CD4-positive, alpha-beta memory T cell (primary cell): ENCODE results near the gene CACNA2D4. TPM values are rescaled to one million over a fixed set of nuclear protein-coding genes. Genes with fewer than 3 reads are reported as not detected.
A peak's percentile ranks its signal among the peaks of the same experiment; 100 is the strongest.

Source experiments
- CTCF ChIA-PET: fragments of 350-600 bp; sonication (Branson Sonifier 250); formaldehyde crosslinking; loops from one replicate; lab custom pipeline; 2021; ENCODE audit warnings: inconsistent platforms; ENCODE audit not compliant: partially characterized antibody; lab: Charles Lee
- POLR2A ChIA-PET: fragments of 350-600 bp; sonication (Branson Sonifier 250); formaldehyde crosslinking; loops from one replicate; lab custom pipeline; 2021; ENCODE audit not compliant: partially characterized antibody; lab: Charles Lee
- DNase-seq, 5 donors: peaks; one replicate each; pipeline versions ENCODE4 v3.0.0 to v3.0.0-alpha.2; 2020 to 2022; ENCODE audit warnings: mixed read lengths in 1 of 5
- H3K27ac ChIP-seq: one replicate; pipeline ENCODE4 v1.7.0; 2013; ENCODE audit warnings: low read depth, low read length
- H3K27me3 ChIP-seq: 2 replicates; pipeline ENCODE4 v1.7.0; 2013; ENCODE audit warnings: mild to moderate bottlenecking, low read length, moderate library complexity; ENCODE audit not compliant: insufficient read depth
- H3K36me3 ChIP-seq: 2 replicates; pipeline ENCODE4 v1.7.0; 2013; ENCODE audit warnings: mild to moderate bottlenecking, low read length, moderate library complexity; ENCODE audit not compliant: insufficient read depth
- H3K4me1 ChIP-seq: 2 replicates; pipeline ENCODE4 v1.7.0; 2013; ENCODE audit warnings: mild to moderate bottlenecking, low read length, moderate library complexity; ENCODE audit not compliant: insufficient read depth
- H3K4me3 ChIP-seq, 2 donors: one replicate each; pipeline ENCODE4 v1.7.0; 2013; ENCODE audit warnings: low read length in 2 of 2, mild to moderate bottlenecking in 1 of 2
- H3K9me3 ChIP-seq, 2 donors: one replicate each; pipeline ENCODE4 v1.7.0; 2013; ENCODE audit warnings: low read length in 2 of 2, control low read depth in 1 of 2; ENCODE audit not compliant: control insufficient read depth in 1 of 2
- H3K27ac Mint-ChIP-seq, 7 donors: one replicate each; pipeline ENCODE4 v1.8.0; 2020 to 2021; ENCODE audit warnings: mixed read lengths in 7 of 7, mild to moderate bottlenecking in 6 of 7, inconsistent platforms in 3 of 7, moderate library complexity in 3 of 7
- H3K27me3 Mint-ChIP-seq, 2 donors: one replicate each; pipeline ENCODE4 v1.8.0; 2020 to 2021; ENCODE audit warnings: mixed read lengths in 2 of 2
- H3K36me3 Mint-ChIP-seq, 2 donors: one replicate each; pipeline ENCODE4 v1.8.0; 2020 to 2021; ENCODE audit warnings: mixed read lengths in 2 of 2, inconsistent platforms in 1 of 2, mild to moderate bottlenecking in 1 of 2
- H3K4me1 Mint-ChIP-seq, 4 donors: one replicate each; pipeline ENCODE4 v1.8.0; 2020 to 2021; ENCODE audit warnings: mixed read lengths in 4 of 4, mild to moderate bottlenecking in 1 of 4
- H3K4me3 Mint-ChIP-seq, 8 donors: one replicate each; pipeline ENCODE4 v1.8.0; 2020 to 2021; ENCODE audit warnings: mixed read lengths in 8 of 8, mild to moderate bottlenecking in 7 of 8, moderate library complexity in 6 of 8, inconsistent platforms in 3 of 8
- H3K9me3 Mint-ChIP-seq, 8 donors: one replicate each; pipeline ENCODE4 v1.8.0; 2020 to 2021; ENCODE audit warnings: mixed read lengths in 8 of 8, mild to moderate bottlenecking in 5 of 8, inconsistent platforms in 3 of 8, moderate library complexity in 1 of 8
- intact Hi-C: fragments of 100-400 bp; cut with micrococcal nuclease; formaldehyde crosslinking; loops from one replicate; pipeline ENCODE4 v1.15.1; 2023
- polyA plus RNA-seq, 2 donors: library from polyadenylated mRNA; unstranded; fragments of 300-500 nt; fragmentation: Illumina TruSeq; gene quantifications; one replicate each; pipeline ENCODE4 v1.2.3, GENCODE V29; 2021
- total RNA-seq, 2 experiments: library from RNA; stranded (reverse); gene quantifications; one replicate each; pipeline ENCODE4 v1.2.3, GENCODE V29; 2021

Gene CACNA2D4
- total and polyA plus RNA-seq, 4 experiments from 2014 or later: 12.4 to 19.2 (median 14.6) TPM

DNA sequence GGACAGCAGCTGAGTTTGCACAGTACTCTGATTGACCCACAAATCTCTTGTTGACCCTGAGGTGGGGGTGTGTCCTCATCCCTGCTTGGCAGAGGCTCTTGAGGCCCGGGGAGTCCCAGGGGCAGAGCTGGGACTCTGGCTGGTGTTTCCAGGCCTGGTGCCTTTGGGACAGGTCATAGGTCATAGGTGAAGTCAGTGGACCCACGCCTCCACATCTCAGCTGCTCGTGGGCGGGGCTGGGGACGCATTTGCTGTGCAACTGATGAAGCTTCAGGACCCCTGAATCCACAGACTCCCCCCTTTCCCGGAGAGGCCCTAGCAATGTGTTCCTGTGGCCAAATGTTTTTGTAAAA lies 408 bp upstream of the CACNA2D4 start:
- no peaks in the 10 kb centered on the region for H3K9me3 Mint-ChIP-seq
- H3K4me1 ChIP-seq: peaks cover 24% of the 10 kb centered on the region
- H3K27ac Mint-ChIP-seq: no peak overlapping the region
- H3K4me3 Mint-ChIP-seq: no peak overlapping the region
- intact Hi-C loops: loop anchor here (5.0 kb wide), 1 partner anchor 107 kb away; no protein-coding TSS in a partner anchor
- H3K27me3 ChIP-seq: no peaks in the 10 kb centered on the region
- no peaks in the 10 kb centered on the region for H3K9me3 ChIP-seq
- H3K4me3 ChIP-seq: no peak overlapping the region
- DNase-seq: no peak
- H3K36me3 ChIP-seq: no peaks in the 10 kb centered on the region
- ChIA-PET CTCF (interaction anchor here (7.6 kb wide), 1 partner anchor 21 kb away, joined by 46 read pairs; no protein-coding TSS in a partner anchor), POLR2A (interaction anchor here (1.0 kb wide), 1 partner anchor 257 kb away, joined by 3 read pairs; no protein-coding TSS in a partner anchor)
- peaks cover 15 to 21% (median 18%) of the 10 kb centered on the region in 4 donors for H3K4me1 Mint-ChIP-seq
- H3K27ac ChIP-seq: no peak overlapping the region
- peaks cover 2% of the 10 kb centered on the region in 2 donors for H3K27me3 Mint-ChIP-seq
- no peaks in the 10 kb centered on the region for H3K36me3 Mint-ChIP-seq

- Mint-ChIP-seq H3K9me3 (no peaks in the 10 kb centered on the region), H3K27me3 (peaks cover 0 to 2% of the 10 kb centered on the region in 2 donors), H3K4me1 (peaks cover 15 to 21% (median 17%) of the 10 kb centered on the region in 4 donors), H3K4me3 (no peak overlapping the region), H3K36me3 (no peaks in the 10 kb centered on the region), H3K27ac (peak overlapping the region in 1 of 7 donors; percentile 52)
- CTCF ChIA-PET: interaction anchor here (7.6 kb wide), 1 partner anchor 23 kb away, joined by 46 read pairs; no protein-coding TSS in a partner anchor
- H3K9me3 ChIP-seq: no peaks in the 10 kb centered on the region
- no peak overlapping the region for H3K27ac ChIP-seq
- no peaks in the 10 kb centered on the region for H3K36me3 ChIP-seq
- H3K4me3 ChIP-seq: no peak overlapping the region
- peaks cover 24% of the 10 kb centered on the region for H3K4me1 ChIP-seq
- POLR2A ChIA-PET: no interaction called here
- H3K27me3 ChIP-seq: no peaks in the 10 kb centered on the region
- no peak for DNase-seq
- intact Hi-C loops: loop anchor here (5.0 kb wide), 1 partner anchor 105 kb away; no protein-coding TSS in a partner anchor
Observed at GRCh38 chr12:1917172-1918070, 1.0 kb downstream of the CACNA2D4 start.

DNA sequence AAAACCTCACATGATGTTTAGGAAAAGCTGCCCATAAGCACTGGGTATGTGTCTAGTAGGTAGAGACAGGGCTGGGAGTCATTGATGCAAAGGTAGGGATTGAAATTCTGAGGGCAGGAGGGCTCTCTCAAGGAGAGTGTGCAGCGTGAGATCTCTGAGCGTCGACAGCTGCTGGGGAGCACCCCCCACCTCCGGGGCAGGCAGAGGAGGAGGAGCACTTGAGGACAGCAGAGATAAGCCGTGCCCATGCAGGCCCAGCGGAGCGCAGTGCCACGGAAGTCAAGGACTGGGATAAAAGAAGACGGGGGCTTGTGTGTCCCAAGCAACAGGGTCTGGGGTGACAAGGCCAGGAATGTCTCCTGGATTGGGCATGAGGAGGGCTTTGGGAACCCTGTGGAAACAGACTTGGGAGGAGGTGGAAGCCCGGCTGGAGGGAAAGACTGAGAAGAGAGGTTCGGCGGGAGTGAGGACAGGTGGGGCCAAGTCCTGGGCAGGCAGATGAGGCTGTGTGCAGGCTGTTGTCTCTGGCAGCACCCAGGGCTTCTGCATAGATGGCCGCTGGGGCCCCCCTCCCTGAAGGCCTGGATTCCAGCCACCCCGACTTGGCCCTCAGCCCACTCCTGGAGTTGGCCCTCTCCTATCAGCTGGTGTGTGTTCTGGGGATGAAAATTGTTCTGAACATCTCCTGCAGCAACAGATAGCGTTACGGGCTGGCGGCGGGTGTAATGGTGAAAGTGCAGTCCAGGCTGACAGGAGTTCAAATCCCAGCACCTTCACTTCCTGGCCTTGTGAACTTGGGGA lies 1.9 kb downstream of the CACNA2D4 start:
- no peak for DNase-seq
- Mint-ChIP-seq H3K9me3 (no peaks in the 10 kb centered on the region), H3K4me3 (peak overlapping the region in 4 of 8 donors; percentile 23 to 69 (median 54)), H3K36me3 (no peaks in the 10 kb centered on the region), H3K4me1 (peaks cover 15 to 21% (median 17%) of the 10 kb centered on the region in 4 donors), H3K27me3 (peaks cover 0 to 4% of the 10 kb centered on the region in 2 donors), H3K27ac (peak overlapping the region in 5 of 7 donors; percentile 15 to 92 (median 74))
- Histone ChIP-seq H3K9me3 (no peaks in the 10 kb centered on the region), H3K4me1 (peaks cover 24% of the 10 kb centered on the region), H3K27ac (no peak overlapping the region), H3K27me3 (no peaks in the 10 kb centered on the region), H3K4me3 (no peak overlapping the region), H3K36me3 (no peaks in the 10 kb centered on the region)
- intact Hi-C loops: loop anchor here (5.0 kb wide), 1 partner anchor 104 kb away; no protein-coding TSS in a partner anchor
- ChIA-PET CTCF (interaction anchor here (1.0 to 7.6 kb wide), 4 partner anchors 11 to 125 kb away, joined by 3 to 46 read pairs (median 4); no protein-coding TSS in a partner anchor), POLR2A (interaction anchor here (0.9 to 1.1 kb wide), 2 partner anchors 23 to 121 kb away, joined by 4 read pairs; no protein-coding TSS in a partner anchor)

DNA sequence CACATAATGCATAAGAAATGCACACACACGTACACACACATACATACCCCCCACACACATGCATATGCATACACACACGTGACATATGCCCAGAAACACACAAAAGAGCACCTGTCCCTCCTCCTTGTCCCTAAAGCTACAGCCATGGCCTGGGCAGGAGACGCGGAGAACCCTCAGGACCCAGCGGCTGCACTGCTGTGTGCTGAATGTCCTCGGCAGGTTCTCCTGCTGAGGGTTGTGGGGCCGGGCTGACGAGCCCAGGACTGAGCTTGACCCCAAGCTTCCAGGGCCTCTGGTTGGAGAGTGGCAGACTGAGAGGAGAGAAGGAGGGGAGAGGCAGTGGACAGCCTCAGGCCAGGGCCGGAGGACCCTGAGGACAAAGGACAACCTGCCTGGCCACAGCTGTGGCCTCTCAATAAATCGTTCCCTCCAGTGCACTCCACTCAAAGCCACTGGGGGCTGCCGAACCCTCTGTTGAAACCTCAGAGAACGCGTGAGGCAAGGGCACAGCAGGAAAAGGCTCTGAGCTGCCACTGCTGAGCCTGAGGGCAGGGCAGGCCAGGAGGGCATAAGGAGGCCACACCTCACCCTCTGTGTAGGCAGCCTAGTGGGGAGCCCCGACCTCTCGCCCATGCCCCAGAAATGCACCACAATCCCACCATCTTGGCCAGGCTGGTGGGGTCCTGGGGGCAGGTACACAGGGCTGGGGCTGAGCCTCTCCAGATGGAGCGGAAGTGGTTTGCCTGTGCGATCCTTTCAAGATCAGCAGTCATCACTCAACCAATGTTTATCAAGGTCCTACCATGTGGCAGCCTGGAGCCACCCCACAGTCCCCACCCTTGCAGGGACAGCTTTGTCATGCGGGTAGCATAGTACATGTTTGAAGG lies 3.1 kb downstream of the CACNA2D4 start:
- Mint-ChIP-seq H3K27me3 (peaks cover 2 to 4% of the 10 kb centered on the region in 2 donors), H3K27ac (peak overlapping the region in 6 of 7 donors; percentile 15 to 83 (median 44)), H3K4me1 (peaks cover 15 to 21% (median 17%) of the 10 kb centered on the region in 4 donors), H3K36me3 (no peaks in the 10 kb centered on the region), H3K4me3 (peak overlapping the region in 7 of 8 donors; percentile 43 to 71 (median 65)), H3K9me3 (peaks cover 0 to 3% (median 0%) of the 10 kb centered on the region in 8 donors)
- Histone ChIP-seq H3K27me3 (no peaks in the 10 kb centered on the region), H3K9me3 (no peaks in the 10 kb centered on the region), H3K27ac (no peak overlapping the region), H3K4me3 (no peak overlapping the region), H3K4me1 (peaks cover 24% of the 10 kb centered on the region), H3K36me3 (no peaks in the 10 kb centered on the region)
- intact Hi-C loops: loop anchor here (5.0 kb wide), 1 partner anchor 103 kb away; no protein-coding TSS in a partner anchor
- peak; percentile 40 to 58 (median 54) for DNase-seq
- CTCF ChIA-PET: interaction anchor here (1.0 to 7.6 kb wide), 5 partner anchors 12 to 797 kb away, joined by 3 to 46 read pairs (median 4); no protein-coding TSS in a partner anchor
- POLR2A ChIA-PET: interaction anchor here (1.0 to 1.3 kb wide), 4 partner anchors 17 to 120 kb away, joined by 3 to 4 read pairs (median 3); no protein-coding TSS in a partner anchor

- Mint-ChIP-seq H3K4me3 (no peak overlapping the region), H3K27me3 (peaks cover 2 to 4% of the 10 kb centered on the region in 2 donors), H3K27ac (peak overlapping the region in 1 of 7 donors; percentile 1), H3K36me3 (no peaks in the 10 kb centered on the region), H3K4me1 (peaks cover 15 to 21% (median 17%) of the 10 kb centered on the region in 4 donors), H3K9me3 (peaks cover 0 to 3% (median 0%) of the 10 kb centered on the region in 8 donors)
- H3K4me1 ChIP-seq: peaks cover 24% of the 10 kb centered on the region
- H3K27ac ChIP-seq: no peak overlapping the region
- H3K4me3 ChIP-seq: no peak overlapping the region
- no peaks in the 10 kb centered on the region for H3K36me3 ChIP-seq
- H3K27me3 ChIP-seq: no peaks in the 10 kb centered on the region
- no peaks in the 10 kb centered on the region for H3K9me3 ChIP-seq
- ChIA-PET CTCF (interaction anchor here (1.2 to 7.6 kb wide), 2 partner anchors 26 to 796 kb away, joined by 4 to 46 read pairs; no protein-coding TSS in a partner anchor), POLR2A (interaction anchor here (1.3 kb wide), 1 partner anchor 18 kb away, joined by 3 read pairs; no protein-coding TSS in a partner anchor)
- intact Hi-C loops: no loop called here
- no peak for DNase-seq
Observed at GRCh38 chr12:1914114-1914911, 4.1 kb downstream of the CACNA2D4 start.
